GM20000 (cell line): Measurements from ENCODE around the gene COPS8.
A peak's percentile ranks its signal among the peaks of the same experiment; 100 is the strongest.

Source experiments
- DNase-seq: peaks from one replicate; pipeline ENCODE4 v3.0.0; 2012; ENCODE audit warnings: low spot score
- TF ChIP-seq, protein P1 (sequence below): IDR thresholded peaks from 2 replicates; pipeline ENCODE4 v1.5.1; 2012; ENCODE audit warnings: mild to moderate bottlenecking, control low read depth; ENCODE audit errors: extremely low read depth, missing control alignments

COPS8 gene

DNA sequence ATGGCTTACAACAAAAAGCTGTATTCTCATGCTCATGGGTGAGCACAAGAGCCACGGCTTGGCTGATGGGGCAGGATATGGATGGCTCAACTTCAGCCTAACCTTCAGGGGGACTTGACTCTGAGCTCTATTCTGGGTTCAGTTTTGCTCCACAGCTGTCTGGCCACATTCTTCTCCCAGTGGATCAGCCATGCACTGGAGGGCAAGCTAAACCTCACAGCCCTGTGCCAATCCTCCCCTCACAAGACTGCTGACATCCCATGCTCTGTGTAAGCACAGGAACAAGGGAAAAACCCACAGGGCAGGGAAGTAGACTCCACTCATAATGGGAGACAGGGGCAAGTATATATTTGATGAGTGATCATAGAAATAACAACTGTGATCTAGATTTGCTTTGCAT, 35.6 kb downstream of the COPS8 start:
- DNase-seq = no peak
- TF ChIP-seq, protein P1, sequence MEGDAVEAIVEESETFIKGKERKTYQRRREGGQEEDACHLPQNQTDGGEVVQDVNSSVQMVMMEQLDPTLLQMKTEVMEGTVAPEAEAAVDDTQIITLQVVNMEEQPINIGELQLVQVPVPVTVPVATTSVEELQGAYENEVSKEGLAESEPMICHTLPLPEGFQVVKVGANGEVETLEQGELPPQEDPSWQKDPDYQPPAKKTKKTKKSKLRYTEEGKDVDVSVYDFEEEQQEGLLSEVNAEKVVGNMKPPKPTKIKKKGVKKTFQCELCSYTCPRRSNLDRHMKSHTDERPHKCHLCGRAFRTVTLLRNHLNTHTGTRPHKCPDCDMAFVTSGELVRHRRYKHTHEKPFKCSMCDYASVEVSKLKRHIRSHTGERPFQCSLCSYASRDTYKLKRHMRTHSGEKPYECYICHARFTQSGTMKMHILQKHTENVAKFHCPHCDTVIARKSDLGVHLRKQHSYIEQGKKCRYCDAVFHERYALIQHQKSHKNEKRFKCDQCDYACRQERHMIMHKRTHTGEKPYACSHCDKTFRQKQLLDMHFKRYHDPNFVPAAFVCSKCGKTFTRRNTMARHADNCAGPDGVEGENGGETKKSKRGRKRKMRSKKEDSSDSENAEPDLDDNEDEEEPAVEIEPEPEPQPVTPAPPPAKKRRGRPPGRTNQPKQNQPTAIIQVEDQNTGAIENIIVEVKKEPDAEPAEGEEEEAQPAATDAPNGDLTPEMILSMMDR = no peak

DNA sequence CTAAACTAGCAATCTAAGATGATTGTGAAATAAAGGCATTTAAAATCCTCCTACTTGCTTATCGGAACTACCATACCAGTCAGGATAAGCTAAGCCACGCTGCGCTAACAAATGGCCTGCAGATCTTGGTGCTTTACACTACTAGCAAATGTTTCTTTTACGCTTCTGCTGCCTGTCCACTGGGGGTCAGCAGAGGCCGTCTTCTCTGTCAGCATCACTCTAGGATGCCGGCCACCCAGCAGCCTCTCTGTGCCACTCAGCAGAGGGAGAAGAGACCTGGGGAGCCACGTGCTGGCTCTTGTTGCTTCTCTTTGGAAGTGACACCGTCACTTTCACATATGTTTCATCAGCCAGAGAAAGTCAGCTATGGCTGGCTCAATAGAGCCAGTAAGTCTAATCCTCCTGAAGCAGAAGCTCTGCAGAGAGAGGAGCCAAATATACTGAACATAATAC, 36.6 kb downstream of the COPS8 start:
- TF ChIP-seq, protein P1 = peak; percentile 59
- DNase-seq = peak; percentile 55

DNA sequence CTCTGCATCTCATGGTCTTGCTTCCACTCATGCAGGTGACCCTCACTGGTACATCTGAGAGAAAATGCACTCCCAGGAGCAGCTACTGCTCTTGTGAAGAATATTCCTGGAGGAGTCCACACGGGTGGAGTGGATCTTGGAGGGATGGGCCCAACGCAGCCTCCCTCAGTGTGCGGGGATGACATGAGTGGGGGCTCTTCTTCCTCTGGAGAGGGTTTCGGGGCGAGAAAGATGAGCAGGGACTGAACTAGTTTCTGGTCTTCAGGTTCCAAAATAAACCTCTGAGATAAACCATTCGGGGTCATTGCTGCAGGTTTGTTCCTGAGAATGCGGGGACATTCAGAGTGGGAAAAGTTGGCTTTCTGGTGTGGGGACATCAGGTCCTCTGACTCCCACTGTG, 39.1 kb downstream of the COPS8 start:
- TF ChIP-seq, protein P1 = no peak

DNA sequence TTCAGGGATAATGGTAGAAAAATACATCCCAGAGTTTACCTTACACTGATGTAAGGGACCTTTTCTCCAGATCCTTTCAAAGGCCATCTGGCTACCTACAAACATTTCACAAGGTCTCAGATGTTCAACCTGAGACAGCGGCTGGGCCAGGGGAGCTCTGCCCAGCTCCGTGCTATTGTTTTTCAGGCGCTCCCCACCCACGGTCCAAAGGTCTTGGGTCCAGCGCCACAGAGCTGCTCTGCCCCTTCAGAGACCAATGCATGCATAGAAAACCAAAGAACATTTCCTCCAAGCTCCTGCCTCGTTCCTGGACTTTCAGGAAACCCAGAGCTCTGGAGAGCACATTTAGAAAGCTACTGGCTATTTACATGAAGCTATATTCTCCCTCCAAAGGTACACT, 40.3 kb downstream of the COPS8 start:
- TF ChIP-seq, protein P1 = no peak

More for the DNA sequence above, 39.1 kb downstream of the COPS8 start:
- no peak for DNase-seq

DNA sequence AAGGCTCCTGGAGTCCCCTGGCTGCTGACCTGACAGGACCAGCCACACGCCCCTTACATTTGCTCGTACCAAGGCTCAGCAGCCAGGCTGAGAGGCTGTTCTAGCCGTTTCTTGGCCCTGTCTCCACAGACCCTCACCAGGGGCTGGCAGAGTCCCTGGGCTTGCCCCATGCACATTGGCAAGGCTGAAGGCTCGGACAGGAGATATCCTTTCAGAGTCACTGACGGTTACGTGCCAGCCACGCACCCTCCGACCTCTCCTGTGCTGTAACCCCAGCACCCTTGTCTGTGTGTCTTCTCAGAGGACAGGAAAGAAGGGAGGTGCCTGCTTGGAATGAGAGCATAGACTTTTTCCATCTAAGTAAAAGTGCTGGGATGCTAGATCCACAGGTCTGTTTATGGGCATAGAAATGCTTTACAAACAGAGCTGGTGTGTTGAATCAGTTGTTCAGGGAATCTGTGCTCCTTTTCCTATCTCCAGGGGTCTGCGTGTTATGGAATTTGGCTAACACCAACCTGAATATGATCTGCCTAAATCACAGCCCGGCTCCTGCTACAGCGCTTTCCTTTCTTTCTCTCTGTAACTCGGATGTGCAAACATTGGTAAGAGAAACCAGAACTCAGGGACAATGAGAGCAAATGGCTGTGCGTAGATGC, 41.0 kb downstream of the COPS8 start:
- no peak for DNase-seq
- TF ChIP-seq, protein P1 = no peak

More for the DNA sequence above, 40.3 kb downstream of the COPS8 start:
- no peak for DNase-seq

DNA sequence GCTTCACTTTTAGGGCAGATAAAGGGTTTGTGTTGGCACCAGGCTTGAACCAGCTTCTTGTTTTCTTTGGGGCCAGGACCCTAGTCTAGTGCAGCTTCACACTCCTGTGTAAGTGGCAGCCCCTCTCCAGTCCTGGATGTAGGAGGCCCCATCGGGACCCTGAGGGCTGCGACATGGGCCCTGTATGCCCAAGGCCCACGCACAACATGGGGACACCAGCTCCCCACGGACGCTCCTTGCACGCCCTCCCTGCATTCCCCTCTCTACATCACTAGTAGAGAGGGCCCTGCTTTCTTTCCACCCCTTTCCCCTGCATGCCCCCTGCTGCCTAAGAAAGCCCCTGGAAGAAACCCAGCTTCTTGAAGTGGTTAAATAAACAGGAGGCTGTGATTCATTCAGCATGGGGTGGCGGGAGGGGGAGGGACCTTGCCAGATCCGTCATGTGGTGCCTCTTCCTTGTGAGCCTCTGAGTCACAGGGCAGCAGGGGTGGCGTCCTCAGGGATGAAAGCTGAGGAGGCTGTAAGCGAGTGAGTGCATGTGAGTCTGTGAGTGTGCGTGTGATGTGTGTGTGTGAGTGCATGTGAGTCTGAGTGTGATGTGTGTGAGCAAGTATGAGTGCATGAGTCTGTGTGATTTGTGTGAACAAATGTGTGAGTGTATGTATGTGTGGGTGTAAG, 42.5 kb downstream of the COPS8 start:
- TF ChIP-seq, protein P1 = no peak
- DNase-seq = no peak

DNA sequence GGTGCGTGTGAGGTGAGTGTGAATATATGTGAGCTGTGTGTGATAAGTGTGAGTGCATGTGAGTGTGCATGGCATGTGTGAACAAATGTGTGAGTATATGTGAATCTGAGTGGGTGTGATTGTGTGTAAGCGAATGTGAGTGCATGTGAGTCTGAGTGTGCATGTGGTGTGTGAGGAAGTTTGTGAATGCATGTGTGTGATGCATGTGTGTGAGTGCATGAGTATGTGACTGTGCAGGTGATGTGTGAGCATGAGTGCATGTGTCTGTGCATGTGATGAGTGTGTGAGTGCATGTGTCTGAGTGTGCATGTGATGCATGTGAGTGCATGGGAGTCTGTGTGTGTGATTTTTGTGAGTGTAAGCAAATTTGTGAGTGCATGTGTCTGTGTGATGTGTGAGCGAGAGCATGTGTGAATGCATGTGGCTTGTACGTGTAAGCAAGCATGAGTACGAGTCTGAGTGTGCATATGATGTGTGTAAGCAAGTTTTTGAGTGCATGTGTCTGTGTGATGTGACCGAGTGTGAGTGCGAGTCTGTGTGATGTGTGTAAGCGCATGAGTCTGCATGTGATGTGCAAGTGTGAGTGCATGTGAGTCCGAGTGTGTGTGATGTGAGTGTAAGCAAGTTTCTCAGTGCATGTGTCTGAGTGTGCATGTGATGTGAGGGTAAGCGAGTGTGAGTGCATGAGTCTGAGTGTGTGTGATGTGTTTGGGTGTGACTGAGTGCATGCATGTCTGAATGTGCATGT, 43.3 kb downstream of the COPS8 start:
- DNase-seq = no peak
- TF ChIP-seq, protein P1 = no peak
